MCF 10A (cell line): ENCODE measurements around the gene KCTD1. TPM values are rescaled to one million over a fixed set of nuclear protein-coding genes. Genes with fewer than 3 reads are reported as not detected.

Experiments
- BruUV-seq: library from RNA; stranded (reverse); fragments of 400-500 nt; replicated peaks from 2 replicates; lab custom pipeline; 2021; lab: Mats Ljungman, UMichigan
- CTCF ChIA-PET: fragments of 300-600 bp; sonication (Branson Sonifier 250); formaldehyde crosslinking; extraction: SDS; loops from one replicate; lab custom pipeline; 2021; ENCODE audit warnings: antibody characterized with exemption, inconsistent platforms; lab: Yijun Ruan, JAX
- POLR2A ChIA-PET: fragments of 300-600, 350-650 bp; sonication (Branson Sonifier 250); formaldehyde crosslinking; extraction: SDS; loops from one replicate; lab custom pipeline; 2020; ENCODE audit warnings: antibody characterized with exemption, inconsistent platforms; lab: Yijun Ruan, JAX
- DNase-seq: peaks from one replicate; pipeline ENCODE4 v3.0.0-alpha.2; 2018; ENCODE audit not compliant: unreplicated experiment
- H3K27ac Mint-ChIP-seq: one replicate; pipeline ENCODE4 v1.8.0; 2022; ENCODE audit warnings: mild to moderate bottlenecking, low read depth, mixed read lengths; ENCODE audit not compliant: unreplicated experiment
- H3K27me3 Mint-ChIP-seq: one replicate; pipeline ENCODE4 v1.8.0; 2022; ENCODE audit warnings: mixed read lengths; ENCODE audit not compliant: insufficient read depth, unreplicated experiment
- H3K36me3 Mint-ChIP-seq: one replicate; pipeline ENCODE4 v1.8.0; 2022; ENCODE audit warnings: mild to moderate bottlenecking, moderate library complexity, mixed read lengths; ENCODE audit not compliant: insufficient read depth, unreplicated experiment
- H3K4me1 Mint-ChIP-seq: one replicate; pipeline ENCODE4 v1.8.0; 2022; ENCODE audit warnings: mixed read lengths; ENCODE audit not compliant: insufficient read depth, unreplicated experiment
- H3K4me3 Mint-ChIP-seq: one replicate; pipeline ENCODE4 v1.8.0; 2022; ENCODE audit warnings: mild to moderate bottlenecking, moderate library complexity, mixed read lengths; ENCODE audit not compliant: unreplicated experiment
- H3K9me3 Mint-ChIP-seq: one replicate; pipeline ENCODE4 v1.8.0; 2022; ENCODE audit warnings: mixed read lengths; ENCODE audit not compliant: unreplicated experiment
- CTCF ChIP-seq: fragments of 200-600 bp; IDR thresholded peaks from one replicate; pipeline ENCODE4 v1.8.0; 2022; ENCODE audit warnings: antibody characterized with exemption, mild to moderate bottlenecking; ENCODE audit not compliant: unreplicated experiment
- intact Hi-C: fragments of 100-400 bp; cut with micrococcal nuclease; formaldehyde crosslinking; loops from 2 replicates; pipeline ENCODE4 v1.14.1; 2022
- total RNA-seq: library from RNA; stranded (reverse); gene quantifications from 2 replicates; pipeline ENCODE4 v1.2.3, GENCODE V29; 2022

The KCTD1 gene
- total RNA-seq, 1 experiment from 2014 or later = 37.9 TPM

GRCh38 chr18:26506012-26506411 lies 42.3 kb downstream of the KCTD1 start:
- no peak overlapping the region for H3K27ac Mint-ChIP-seq
- TF ChIP-seq CTCF = no peak
- no peak for DNase-seq
- ChIA-PET CTCF (interaction anchor here (0.6 to 1.2 kb wide), 3 partner anchors 119 to 123 kb away, joined by 3 read pairs; no protein-coding TSS in a partner anchor), POLR2A (no interaction called here)
- BruUV-seq = no TSS peak
- H3K4me1 Mint-ChIP-seq = no peaks in the 10 kb centered on the region
- intact Hi-C loops = no loop called here
- no peak overlapping the region for H3K4me3 Mint-ChIP-seq
- no peaks in the 10 kb centered on the region for H3K9me3 Mint-ChIP-seq
- no peaks in the 10 kb centered on the region for H3K27me3 Mint-ChIP-seq
- peaks cover 20% of the 10 kb centered on the region for H3K36me3 Mint-ChIP-seq

- no peak for DNase-seq
- Mint-ChIP-seq H3K27ac (no peak overlapping the region), H3K36me3 (peaks cover 30% of the 10 kb centered on the region), H3K4me1 (no peaks in the 10 kb centered on the region), H3K27me3 (no peaks in the 10 kb centered on the region), H3K4me3 (no peak overlapping the region), H3K9me3 (no peaks in the 10 kb centered on the region)
- no TSS peak for BruUV-seq
- TF ChIP-seq CTCF = no peak
- ChIA-PET CTCF (interaction anchor here (0.6 to 1.4 kb wide), 5 partner anchors 14 to 217 kb away, joined by 3 to 4 read pairs (median 3); no protein-coding TSS in a partner anchor), POLR2A (no interaction called here)
- intact Hi-C loops = no loop called here
Measured at GRCh38 chr18:26504831-26505230, 43.5 kb downstream of the KCTD1 start.

DNA sequence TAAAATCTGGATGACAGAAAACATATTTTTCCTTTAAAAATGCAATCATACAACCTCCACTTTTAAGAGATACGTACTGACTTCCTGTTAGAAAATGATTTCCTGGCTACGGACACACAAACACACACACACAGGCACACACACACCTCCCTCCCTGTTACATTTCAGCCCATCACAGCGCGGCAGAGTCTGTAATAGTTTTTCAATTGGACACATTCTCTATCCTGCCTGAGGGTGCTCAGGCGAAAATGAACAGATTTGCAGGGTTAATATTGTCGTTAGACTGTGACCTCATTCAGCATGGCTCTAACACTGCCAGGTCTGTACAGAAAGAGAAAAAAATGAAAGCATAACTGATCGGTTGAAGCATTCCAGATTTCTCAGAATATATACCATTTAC lies 45.0 kb downstream of the KCTD1 start:
- BruUV-seq = no TSS peak
- intact Hi-C loops = no loop called here

DNA sequence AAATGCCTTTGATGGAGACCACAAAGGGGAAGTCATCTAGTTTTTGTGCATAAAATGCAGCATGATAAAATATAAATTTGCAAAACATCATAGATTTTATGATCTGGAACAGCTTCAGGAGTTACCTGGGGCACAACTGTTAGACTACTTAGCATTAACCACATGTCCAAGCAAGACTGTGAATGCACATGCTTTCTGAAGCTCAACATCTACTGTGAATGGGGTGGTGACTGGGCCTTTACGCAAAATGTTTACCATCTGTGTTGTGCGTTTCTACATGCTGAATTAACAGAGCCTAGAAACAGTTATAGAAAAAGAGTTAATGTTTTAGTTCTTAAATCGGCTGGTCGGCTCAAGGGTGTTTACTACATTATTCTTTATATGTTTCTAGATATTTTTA lies 45.5 kb downstream of the KCTD1 start:
- intact Hi-C loops = no loop called here
- CTCF ChIA-PET = interaction anchor here (0.6 kb wide), 1 partner anchor 738 kb away, joined by 3 read pairs; no protein-coding TSS in a partner anchor
- Mint-ChIP-seq H3K36me3 (peaks cover 46% of the 10 kb centered on the region), H3K9me3 (no peaks in the 10 kb centered on the region), H3K27me3 (no peaks in the 10 kb centered on the region), H3K4me1 (no peaks in the 10 kb centered on the region), H3K4me3 (no peak overlapping the region), H3K27ac (no peak overlapping the region)
- no peak for TF ChIP-seq CTCF
- DNase-seq = no peak
- POLR2A ChIA-PET = interaction anchor here (1.0 kb wide), 1 partner anchor 15 kb away, joined by 3 read pairs; no protein-coding TSS in a partner anchor
- no TSS peak for BruUV-seq

More for the DNA sequence above, 45.0 kb downstream of the KCTD1 start:
- H3K4me1 Mint-ChIP-seq = no peaks in the 10 kb centered on the region
- no peaks in the 10 kb centered on the region for H3K9me3 Mint-ChIP-seq
- TF ChIP-seq CTCF = no peak
- no peak overlapping the region for H3K4me3 Mint-ChIP-seq
- no peak overlapping the region for H3K27ac Mint-ChIP-seq
- POLR2A ChIA-PET = no interaction called here
- H3K36me3 Mint-ChIP-seq = peaks cover 42% of the 10 kb centered on the region
- CTCF ChIA-PET = interaction anchor here (1.2 kb wide), 1 partner anchor 98 kb away, joined by 3 read pairs; no protein-coding TSS in a partner anchor
- no peaks in the 10 kb centered on the region for H3K27me3 Mint-ChIP-seq
- no peak for DNase-seq
